ENCODE data around the gene BANK1.

Gene BANK1

GRCh38 chr4:101784957-101785356, 5.6 kb upstream of the BANK1 start:
- no peak overlapping the region for H2BK15ac ChIP-seq (ENCODE audit: low read length)
- no peak overlapping the region for H3K14ac ChIP-seq (ENCODE audit: low read length)
- no peak overlapping the region for H3K4me3 ChIP-seq (ENCODE audit: low read length in 2 of 2)
- no peak overlapping the region for H2AK5ac ChIP-seq (ENCODE audit: low read depth, low read length)
- peaks cover 2 to 15% of the 10 kb centered on the region in 2 donors for H3K4me1 ChIP-seq (ENCODE audit: control insufficient read depth in 2 of 2, insufficient read depth in 1 of 2, low read depth in 1 of 2, low read length in 2 of 2)
- H3K4me2 ChIP-seq (ENCODE audit: insufficient read depth, low read length, poor library complexity, severe bottlenecking): no peak overlapping the region
- peaks cover 0 to 8% of the 10 kb centered on the region in 2 donors for H3K9me3 ChIP-seq (replicated peaks in 1 of 2; ENCODE audit: control insufficient read depth in 2 of 2, insufficient read depth in 1 of 2, low read depth in 1 of 2, low read length in 2 of 2)
- H3K36me3 ChIP-seq (replicated peaks in 1 of 2; ENCODE audit: control insufficient read depth in 2 of 2, insufficient read depth in 2 of 2, low read length in 2 of 2): no peaks in the 10 kb centered on the region
- no peak overlapping the region for H3K9ac ChIP-seq (ENCODE audit: low read depth, low read length, poor library complexity)
- no peaks in the 10 kb centered on the region for H3K79me1 ChIP-seq (ENCODE audit: low read depth, low read length)
- H2BK12ac ChIP-seq (ENCODE audit: low read length): no peak overlapping the region
- peak overlapping the region; percentile 41 for H3K27ac ChIP-seq (replicated peaks; ENCODE audit: low read length)
- H4K91ac ChIP-seq (ENCODE audit: low read depth, low read length, poor library complexity): no peak overlapping the region
- DNase-seq (ENCODE audit: low spot score): no peak
- WGBS, 2 donors (ENCODE audit: extremely low coverage in 2 of 2, insufficient read length in 2 of 2, insufficient replicate concordance in 1 of 2): no CpG with 5 or more reads among the region's 1 CpG
- H2AFZ ChIP-seq (ENCODE audit: low read length): no peak overlapping the region
- H3K23ac ChIP-seq (ENCODE audit: low read depth, low read length, poor library complexity): no peak overlapping the region
- no peak overlapping the region for H3K4ac ChIP-seq (ENCODE audit: low read length)
- H3K27me3 ChIP-seq (ENCODE audit: control insufficient read depth in 3 of 3, insufficient read depth in 3 of 3, low read depth in 1 of 3, low read length in 3 of 3): no peaks in the 10 kb centered on the region
- no peak overlapping the region for H4K8ac ChIP-seq (ENCODE audit: low read depth, low read length)
- no peak overlapping the region for H2BK120ac ChIP-seq (ENCODE audit: low read depth, low read length)
- no peak overlapping the region for H3K18ac ChIP-seq (ENCODE audit: low read length)
- no peak overlapping the region for H2BK5ac ChIP-seq (ENCODE audit: low read length)

GRCh38 chr4:101785486-101785885, 5.0 kb upstream of the BANK1 start:
- Histone ChIP-seq H4K8ac (ENCODE audit: low read depth, low read length) (no peak overlapping the region), H3K27me3 (ENCODE audit: control insufficient read depth in 3 of 3, insufficient read depth in 3 of 3, low read depth in 1 of 3, low read length in 3 of 3) (no peaks in the 10 kb centered on the region), H3K23ac (ENCODE audit: low read depth, low read length, poor library complexity) (no peak overlapping the region), H2AFZ (ENCODE audit: low read length) (no peak overlapping the region), H2AK5ac (ENCODE audit: low read depth, low read length) (no peak overlapping the region), H3K4me2 (ENCODE audit: insufficient read depth, low read length, poor library complexity, severe bottlenecking) (no peak overlapping the region), H2BK15ac (ENCODE audit: low read length) (no peak overlapping the region), H3K4ac (ENCODE audit: low read length) (no peak overlapping the region), H3K14ac (ENCODE audit: low read length) (no peak overlapping the region), H3K9me3 (replicated peaks in 1 of 2; ENCODE audit: control insufficient read depth in 2 of 2, insufficient read depth in 1 of 2, low read depth in 1 of 2, low read length in 2 of 2) (peaks cover 0 to 8% of the 10 kb centered on the region in 2 donors), H2BK120ac (ENCODE audit: low read depth, low read length) (no peak overlapping the region), H2BK12ac (ENCODE audit: low read length) (no peak overlapping the region), H3K18ac (ENCODE audit: low read length) (no peak overlapping the region), H4K91ac (ENCODE audit: low read depth, low read length, poor library complexity) (no peak overlapping the region), H2BK5ac (ENCODE audit: low read length) (no peak overlapping the region), H3K79me1 (ENCODE audit: low read depth, low read length) (no peaks in the 10 kb centered on the region), H3K27ac (replicated peaks; ENCODE audit: low read length) (no peak overlapping the region), H3K9ac (ENCODE audit: low read depth, low read length, poor library complexity) (no peak overlapping the region), H3K4me1 (ENCODE audit: control insufficient read depth in 2 of 2, insufficient read depth in 1 of 2, low read depth in 1 of 2, low read length in 2 of 2) (peaks cover 2 to 15% of the 10 kb centered on the region in 2 donors), H3K36me3 (replicated peaks in 1 of 2; ENCODE audit: control insufficient read depth in 2 of 2, insufficient read depth in 2 of 2, low read length in 2 of 2) (no peaks in the 10 kb centered on the region), H3K4me3 (ENCODE audit: low read length in 2 of 2) (no peak overlapping the region)
- DNase-seq (ENCODE audit: low spot score): no peak
- no CpG with 5 or more reads among the region's 1 CpG for WGBS, 2 donors (ENCODE audit: extremely low coverage in 2 of 2, insufficient read length in 2 of 2, insufficient replicate concordance in 1 of 2)

DNA sequence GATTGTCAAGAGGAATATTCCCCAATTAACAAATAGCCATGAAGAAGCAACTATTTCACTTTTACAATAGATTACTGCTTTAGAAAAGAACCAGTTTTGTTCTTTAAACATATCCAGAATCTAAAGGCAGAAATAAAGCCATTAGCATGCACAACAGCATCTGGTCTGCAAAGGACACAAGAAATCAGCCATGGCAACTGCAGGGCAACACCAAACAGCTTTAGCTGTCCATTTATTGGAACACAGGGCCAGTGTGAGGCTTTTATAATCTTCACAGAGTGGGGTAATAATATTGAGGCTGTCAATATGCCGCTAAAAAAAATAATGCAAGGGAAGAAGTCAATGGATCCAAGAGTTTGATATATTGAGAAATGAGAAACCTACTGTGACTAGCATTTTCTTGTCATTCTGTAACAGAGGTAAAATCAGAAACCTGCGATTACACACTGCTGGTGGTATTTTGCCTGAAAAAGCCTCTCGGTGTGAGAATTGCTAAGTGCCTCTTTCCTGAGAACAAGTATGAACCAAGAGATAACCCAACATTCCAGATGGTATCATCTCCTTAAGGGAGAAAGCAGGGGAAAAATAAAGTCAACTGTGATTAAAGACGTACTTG, 2.7 kb upstream of the BANK1 start:
- Histone ChIP-seq H3K27ac (replicated peaks; ENCODE audit: low read length) (no peak overlapping the region), H3K4me3 (ENCODE audit: low read length in 2 of 2) (no peak overlapping the region)

DNA sequence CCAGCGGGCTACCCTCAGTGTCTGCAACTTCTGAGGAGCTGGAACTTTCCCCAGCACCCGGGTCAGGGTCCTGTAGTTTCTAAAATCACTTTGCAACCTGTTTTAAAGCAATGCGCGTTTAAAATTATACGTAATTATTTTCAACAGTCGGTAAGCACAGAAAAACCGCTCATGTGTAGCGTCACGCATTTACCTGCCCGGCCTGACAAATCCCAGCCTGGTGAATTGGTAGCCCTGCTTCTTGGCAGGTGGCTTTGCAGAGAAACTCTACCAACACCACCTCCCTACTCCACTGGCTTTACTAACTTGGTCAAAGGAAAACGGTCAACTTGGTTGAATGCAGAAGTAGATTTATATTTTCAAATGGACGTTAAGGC, 640 bp downstream of the BANK1 start:
- Histone ChIP-seq H3K4me1 (ENCODE audit: control insufficient read depth in 2 of 2, insufficient read depth in 1 of 2, low read depth in 1 of 2, low read length in 2 of 2) (peaks cover 0 to 4% of the 10 kb centered on the region in 2 donors), H2AFZ (ENCODE audit: low read length) (peak overlapping the region; percentile 55), H4K91ac (ENCODE audit: low read depth, low read length, poor library complexity) (no peak overlapping the region), H2AK5ac (ENCODE audit: low read depth, low read length) (no peak overlapping the region), H3K79me1 (ENCODE audit: low read depth, low read length) (no peaks in the 10 kb centered on the region), H3K27ac (replicated peaks; ENCODE audit: low read length) (no peak overlapping the region), H3K14ac (ENCODE audit: low read length) (no peak overlapping the region), H4K8ac (ENCODE audit: low read depth, low read length) (no peak overlapping the region), H2BK120ac (ENCODE audit: low read depth, low read length) (peak overlapping the region; percentile 91), H2BK12ac (ENCODE audit: low read length) (no peak overlapping the region), H3K4me2 (ENCODE audit: insufficient read depth, low read length, poor library complexity, severe bottlenecking) (peak overlapping the region; percentile 48), H3K36me3 (replicated peaks in 1 of 2; ENCODE audit: control insufficient read depth in 2 of 2, insufficient read depth in 2 of 2, low read length in 2 of 2) (no peaks in the 10 kb centered on the region), H3K18ac (ENCODE audit: low read length) (peak overlapping the region; percentile 96), H2BK5ac (ENCODE audit: low read length) (no peak overlapping the region), H3K9ac (ENCODE audit: low read depth, low read length, poor library complexity) (no peak overlapping the region), H3K4ac (ENCODE audit: low read length) (no peak overlapping the region), H3K4me3 (ENCODE audit: low read length in 2 of 2) (no peak overlapping the region), H2BK15ac (ENCODE audit: low read length) (peak overlapping the region; percentile 92), H3K27me3 (ENCODE audit: control insufficient read depth in 3 of 3, insufficient read depth in 3 of 3, low read depth in 1 of 3, low read length in 3 of 3) (no peaks in the 10 kb centered on the region), H3K23ac (ENCODE audit: low read depth, low read length, poor library complexity) (no peak overlapping the region), H3K9me3 (replicated peaks in 1 of 2; ENCODE audit: control insufficient read depth in 2 of 2, insufficient read depth in 1 of 2, low read depth in 1 of 2, low read length in 2 of 2) (peaks cover 0 to 8% of the 10 kb centered on the region in 2 donors)
- WGBS, 2 donors (ENCODE audit: extremely low coverage in 2 of 2, insufficient read length in 2 of 2, insufficient replicate concordance in 1 of 2): no CpG with 5 or more reads among the region's 12 CpGs
- no peak for DNase-seq (ENCODE audit: low spot score)

More for the DNA sequence above, 2.7 kb upstream of the BANK1 start:
- no peak overlapping the region for H2BK12ac ChIP-seq (ENCODE audit: low read length)
- DNase-seq (ENCODE audit: low spot score): no peak
- no peak overlapping the region for H2BK5ac ChIP-seq (ENCODE audit: low read length)
- no peak overlapping the region for H3K23ac ChIP-seq (ENCODE audit: low read depth, low read length, poor library complexity)
- H4K91ac ChIP-seq (ENCODE audit: low read depth, low read length, poor library complexity): no peak overlapping the region
- WGBS, 2 donors (ENCODE audit: extremely low coverage in 2 of 2, insufficient read length in 2 of 2, insufficient replicate concordance in 1 of 2): no CpG with 5 or more reads among the region's 4 CpGs
- H3K9ac ChIP-seq (ENCODE audit: low read depth, low read length, poor library complexity): no peak overlapping the region
- no peak overlapping the region for H3K4me2 ChIP-seq (ENCODE audit: insufficient read depth, low read length, poor library complexity, severe bottlenecking)
- no peak overlapping the region for H2BK120ac ChIP-seq (ENCODE audit: low read depth, low read length)
- H3K4ac ChIP-seq (ENCODE audit: low read length): no peak overlapping the region
- no peak overlapping the region for H2AK5ac ChIP-seq (ENCODE audit: low read depth, low read length)
- peaks cover 0 to 8% of the 10 kb centered on the region in 2 donors for H3K9me3 ChIP-seq (replicated peaks in 1 of 2; ENCODE audit: control insufficient read depth in 2 of 2, insufficient read depth in 1 of 2, low read depth in 1 of 2, low read length in 2 of 2)
- H3K18ac ChIP-seq (ENCODE audit: low read length): no peak overlapping the region
- H3K36me3 ChIP-seq (replicated peaks in 1 of 2; ENCODE audit: control insufficient read depth in 2 of 2, insufficient read depth in 2 of 2, low read length in 2 of 2): no peaks in the 10 kb centered on the region
- no peaks in the 10 kb centered on the region for H3K27me3 ChIP-seq (ENCODE audit: control insufficient read depth in 3 of 3, insufficient read depth in 3 of 3, low read depth in 1 of 3, low read length in 3 of 3)
- peak overlapping the region; percentile 46 for H2AFZ ChIP-seq (ENCODE audit: low read length)
- H4K8ac ChIP-seq (ENCODE audit: low read depth, low read length): no peak overlapping the region
- H3K14ac ChIP-seq (ENCODE audit: low read length): no peak overlapping the region
- no peak overlapping the region for H2BK15ac ChIP-seq (ENCODE audit: low read length)
- peaks cover 2 to 15% of the 10 kb centered on the region in 2 donors for H3K4me1 ChIP-seq (ENCODE audit: control insufficient read depth in 2 of 2, insufficient read depth in 1 of 2, low read depth in 1 of 2, low read length in 2 of 2)
- no peaks in the 10 kb centered on the region for H3K79me1 ChIP-seq (ENCODE audit: low read depth, low read length)

Measured in neuronal stem cell (in vitro differentiated cells).